Breast epithelium (tissue), 4 donors: ENCODE measurements around the gene TRAF3IP1. TPM values are rescaled to one million over a fixed set of nuclear protein-coding genes. Genes with fewer than 3 reads are reported as not detected.
"Not testable (repeated sequence)": the region's sequence is repeated elsewhere in the genome, so short reads cannot be mapped to it uniquely, and the experiment has no call there.

Source experiments
- DNase-seq, 2 donors: peaks; one replicate each; pipeline ENCODE4 v3.0.0-alpha.2; 2019; ENCODE audit warnings: low spot score in 2 of 2
- H3K27ac ChIP-seq, 2 donors: fragments of 200-600 bp; sonication (generic) in 1 of 2; one replicate each; pipeline ENCODE4 v1.5.1; 2016 to 2019; ENCODE audit warnings: mild to moderate bottlenecking in 1 of 2
- H3K27me3 ChIP-seq, 2 donors: fragments of 200-600 bp; sonication (generic) in 1 of 2; one replicate each; pipeline versions ENCODE4 v1.5.1 to v1.6.0; 2017 to 2019; ENCODE audit warnings: control low read depth in 1 of 2, mild to moderate bottlenecking in 1 of 2
- H3K36me3 ChIP-seq: fragments of 200-600 bp; one replicate; pipeline ENCODE4 v1.5.1; 2019
- H3K4me1 ChIP-seq, 2 donors: fragments of 200-600 bp; sonication (generic); one replicate each; pipeline ENCODE4 v1.5.1; 2016 to 2019; ENCODE audit warnings: control low read depth in 1 of 2
- H3K4me3 ChIP-seq, 3 donors: fragments of 200-600 bp; sonication (generic); 1 replicate in 2 of 3; 2 replicates in 1 of 3; pipeline ENCODE4 v1.5.1; 2016 to 2019; ENCODE audit warnings: mild to moderate bottlenecking in 3 of 3, moderate library complexity in 2 of 3
- H3K9me3 ChIP-seq, 2 donors: fragments of 200-600 bp; sonication (generic) in 1 of 2; one replicate each; pipeline ENCODE4 v1.5.1; 2016 to 2019; ENCODE audit warnings: control low read depth in 1 of 2
- POLR2A ChIP-seq: fragments of 450-650 bp; IDR thresholded peaks from one replicate; pipeline ENCODE4 v1.6.1; 2016; ENCODE audit warnings: antibody characterized with exemption, mild to moderate bottlenecking, moderate library complexity
- POLR2AphosphoS5 ChIP-seq, 3 donors: sonication (generic); formaldehyde crosslinking; IDR thresholded peaks; one replicate each; pipeline ENCODE4 v1.6.1; 2017; ENCODE audit warnings: antibody characterized with exemption in 3 of 3
- intact Hi-C: fragments of 100-400 bp; cut with DNase I; formaldehyde crosslinking; loops from one replicate; pipeline ENCODE4 v1.15.1; 2023; ENCODE audit warnings: low total_unique reads
- total RNA-seq, 3 donors: library from RNA; depleted of rRNA; stranded (reverse); fragments of >200 nt; gene quantifications; one replicate each; pipeline ENCODE4 v1.1.0, GENCODE V29; 2016
- TF ChIP-seq, protein P1 (sequence below), 3 donors: fragments of 450-650 bp; IDR thresholded peaks; one replicate each; pipeline ENCODE4 v1.5.1; 2016 to 2017; ENCODE audit warnings: antibody characterized with exemption in 3 of 3, mild to moderate bottlenecking in 3 of 3, moderate library complexity in 3 of 3

TRAF3IP1 gene, protein sequence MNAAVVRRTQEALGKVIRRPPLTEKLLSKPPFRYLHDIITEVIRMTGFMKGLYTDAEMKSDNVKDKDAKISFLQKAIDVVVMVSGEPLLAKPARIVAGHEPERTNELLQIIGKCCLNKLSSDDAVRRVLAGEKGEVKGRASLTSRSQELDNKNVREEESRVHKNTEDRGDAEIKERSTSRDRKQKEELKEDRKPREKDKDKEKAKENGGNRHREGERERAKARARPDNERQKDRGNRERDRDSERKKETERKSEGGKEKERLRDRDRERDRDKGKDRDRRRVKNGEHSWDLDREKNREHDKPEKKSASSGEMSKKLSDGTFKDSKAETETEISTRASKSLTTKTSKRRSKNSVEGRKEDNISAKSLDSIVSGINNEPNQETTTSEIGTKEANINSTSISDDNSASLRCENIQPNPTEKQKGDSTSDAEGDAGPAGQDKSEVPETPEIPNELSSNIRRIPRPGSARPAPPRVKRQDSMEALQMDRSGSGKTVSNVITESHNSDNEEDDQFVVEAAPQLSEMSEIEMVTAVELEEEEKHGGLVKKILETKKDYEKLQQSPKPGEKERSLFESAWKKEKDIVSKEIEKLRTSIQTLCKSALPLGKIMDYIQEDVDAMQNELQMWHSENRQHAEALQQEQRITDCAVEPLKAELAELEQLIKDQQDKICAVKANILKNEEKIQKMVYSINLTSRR
- total RNA-seq, result 10 to 100 TPM; 12.1 to 20.6 (median 15.7) TPM

DNA sequence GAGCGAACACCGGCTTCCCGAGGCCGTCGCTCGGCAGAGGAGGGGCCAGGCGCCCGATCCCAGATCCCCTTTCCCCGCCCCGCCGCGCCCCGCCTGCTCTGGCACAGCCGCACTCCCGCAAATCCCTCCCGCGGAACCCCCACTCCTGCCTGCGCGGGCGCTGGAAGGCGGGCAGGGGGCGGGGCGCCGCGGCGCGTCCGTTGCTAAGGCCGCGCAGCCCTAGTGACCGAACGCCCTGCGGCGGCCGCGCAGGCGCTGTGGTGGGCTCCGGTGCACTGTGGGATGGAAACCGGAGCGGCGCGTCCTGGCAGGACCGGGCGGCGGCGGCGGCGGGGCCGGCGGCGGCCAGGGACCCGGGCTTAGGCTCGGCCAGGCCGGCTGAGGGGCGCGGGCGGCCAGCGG lies at the start of gene TRAF3IP1:
TRAF3IP1 (plus strand) TSS at position 273 of the 402 bp plus-strand sequence. CDS start 145 bp downstream, outside the sequence.
- peak; percentile 90 to 95 for DNase-seq
- intact Hi-C loops, result loop anchor here (5.0 kb wide), 1 partner anchor 58 kb away; no protein-coding TSS in a partner anchor
- H3K27me3 ChIP-seq, result no peaks in the 10 kb centered on the region
- peak within 1 kb of the TSS; percentile 74 to 89 (median 82) for H3K4me3 ChIP-seq
- TF ChIP-seq, protein P1, sequence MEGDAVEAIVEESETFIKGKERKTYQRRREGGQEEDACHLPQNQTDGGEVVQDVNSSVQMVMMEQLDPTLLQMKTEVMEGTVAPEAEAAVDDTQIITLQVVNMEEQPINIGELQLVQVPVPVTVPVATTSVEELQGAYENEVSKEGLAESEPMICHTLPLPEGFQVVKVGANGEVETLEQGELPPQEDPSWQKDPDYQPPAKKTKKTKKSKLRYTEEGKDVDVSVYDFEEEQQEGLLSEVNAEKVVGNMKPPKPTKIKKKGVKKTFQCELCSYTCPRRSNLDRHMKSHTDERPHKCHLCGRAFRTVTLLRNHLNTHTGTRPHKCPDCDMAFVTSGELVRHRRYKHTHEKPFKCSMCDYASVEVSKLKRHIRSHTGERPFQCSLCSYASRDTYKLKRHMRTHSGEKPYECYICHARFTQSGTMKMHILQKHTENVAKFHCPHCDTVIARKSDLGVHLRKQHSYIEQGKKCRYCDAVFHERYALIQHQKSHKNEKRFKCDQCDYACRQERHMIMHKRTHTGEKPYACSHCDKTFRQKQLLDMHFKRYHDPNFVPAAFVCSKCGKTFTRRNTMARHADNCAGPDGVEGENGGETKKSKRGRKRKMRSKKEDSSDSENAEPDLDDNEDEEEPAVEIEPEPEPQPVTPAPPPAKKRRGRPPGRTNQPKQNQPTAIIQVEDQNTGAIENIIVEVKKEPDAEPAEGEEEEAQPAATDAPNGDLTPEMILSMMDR (IDR thresholded peaks at IDR 0.05), result no peak
- TF ChIP-seq POLR2AphosphoS5 (IDR thresholded peaks at IDR 0.05), result peak; percentile 16 to 64 (median 44)
- H3K27ac ChIP-seq, result peak within 1 kb of the TSS; percentile 78 to 87
- no peaks in the 10 kb centered on the region for H3K9me3 ChIP-seq
- H3K36me3 ChIP-seq, result no peaks in the 10 kb centered on the region
- H3K4me1 ChIP-seq, result peaks cover 6 to 10% of the 10 kb centered on the region in 2 donors

DNA sequence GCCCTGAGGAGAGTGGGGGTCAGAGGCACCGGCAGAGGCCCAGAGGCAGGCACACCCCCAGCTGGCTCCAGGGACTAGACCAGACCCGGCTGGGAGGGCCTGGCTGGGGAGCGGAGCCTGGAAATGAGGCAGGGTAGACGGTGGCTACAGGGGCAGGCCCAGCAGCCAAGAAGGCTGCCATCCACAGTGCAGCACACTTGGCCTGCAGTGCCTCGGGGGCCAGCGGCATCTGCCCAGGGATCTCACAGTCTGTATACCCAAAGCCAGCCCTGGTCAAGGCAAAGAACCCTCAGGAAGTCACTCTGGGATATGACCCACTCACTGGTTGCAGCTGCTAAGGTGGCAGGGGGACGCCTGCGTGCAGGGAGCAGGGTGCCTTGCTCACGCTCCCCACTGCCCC lies 49.7 kb upstream of the TRAF3IP1 start:
- H3K36me3 ChIP-seq, result no peaks in the 10 kb centered on the region
- TF ChIP-seq, protein P1 (IDR thresholded peaks at IDR 0.05), result no peak
- TF ChIP-seq POLR2AphosphoS5 (IDR thresholded peaks at IDR 0.05), result no peak
- no peak for TF ChIP-seq POLR2A
- no peaks in the 10 kb centered on the region for H3K4me1 ChIP-seq
- H3K4me3 ChIP-seq, result no peak overlapping the region
- no peaks in the 10 kb centered on the region for H3K27me3 ChIP-seq
- intact Hi-C loops, result no loop called here
- no peaks in the 10 kb centered on the region for H3K9me3 ChIP-seq
- H3K27ac ChIP-seq, result no peak overlapping the region
- DNase-seq, result no peak

DNA sequence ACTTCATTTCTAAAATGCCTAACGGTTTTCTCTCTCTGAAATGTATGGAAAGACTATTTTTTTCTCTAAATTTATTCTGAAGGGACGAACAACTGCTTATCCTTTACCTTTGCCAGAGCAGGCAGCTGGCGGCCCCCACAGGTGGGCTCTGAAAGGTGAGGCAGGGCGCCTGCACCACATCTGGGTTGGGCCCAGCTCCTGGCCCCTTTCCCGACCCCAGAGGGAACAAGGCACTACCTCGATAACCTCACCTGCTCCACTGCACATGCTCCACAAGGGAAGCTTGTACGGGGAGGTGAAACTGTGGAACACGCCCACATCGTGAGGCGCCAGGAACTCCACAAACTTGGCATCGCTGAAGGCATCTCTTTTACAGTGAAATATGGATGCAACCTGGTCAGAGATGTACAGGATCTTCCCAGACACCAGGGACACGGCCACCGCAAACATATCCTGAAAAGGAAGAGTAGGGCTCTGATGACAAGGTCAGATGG lies 49.2 kb upstream of the TRAF3IP1 start:
- no peak for DNase-seq
- Histone ChIP-seq H3K27ac (no peak overlapping the region), H3K4me3 (no peak overlapping the region), H3K9me3 (no peaks in the 10 kb centered on the region), H3K36me3 (peaks cover under 1% of the 10 kb centered on the region), H3K4me1 (no peaks in the 10 kb centered on the region), H3K27me3 (no peaks in the 10 kb centered on the region)
- TF ChIP-seq POLR2A, result no peak
- TF ChIP-seq, protein P1 (IDR thresholded peaks at IDR 0.05), result no peak
- TF ChIP-seq POLR2AphosphoS5 (IDR thresholded peaks at IDR 0.05), result no peak
- intact Hi-C loops, result no loop called here

DNA sequence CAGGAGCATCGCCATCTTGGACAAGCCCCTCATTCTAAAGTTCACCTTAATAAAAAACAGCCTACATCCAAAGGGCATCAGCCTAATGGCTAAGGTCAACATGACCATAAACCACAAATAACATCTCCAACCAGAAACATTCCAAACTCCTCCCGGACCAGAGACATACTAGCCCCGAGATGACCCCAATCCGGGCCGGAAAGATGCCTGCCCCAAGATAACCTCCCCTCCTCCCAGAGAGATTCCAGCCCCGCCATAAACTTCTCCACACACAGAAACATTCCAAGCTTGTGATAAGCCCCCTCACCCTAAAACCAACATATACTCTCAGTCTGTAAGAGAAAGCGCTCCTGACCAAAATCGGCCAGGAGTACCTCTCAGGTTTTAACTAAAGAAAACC lies 48.6 kb upstream of the TRAF3IP1 start:
- H3K36me3 ChIP-seq, DNase-seq, H3K4me1 ChIP-seq, intact Hi-C loops, H3K4me3 ChIP-seq, H3K27ac ChIP-seq, H3K9me3 ChIP-seq, H3K27me3 ChIP-seq: not testable (repeated sequence)

DNA sequence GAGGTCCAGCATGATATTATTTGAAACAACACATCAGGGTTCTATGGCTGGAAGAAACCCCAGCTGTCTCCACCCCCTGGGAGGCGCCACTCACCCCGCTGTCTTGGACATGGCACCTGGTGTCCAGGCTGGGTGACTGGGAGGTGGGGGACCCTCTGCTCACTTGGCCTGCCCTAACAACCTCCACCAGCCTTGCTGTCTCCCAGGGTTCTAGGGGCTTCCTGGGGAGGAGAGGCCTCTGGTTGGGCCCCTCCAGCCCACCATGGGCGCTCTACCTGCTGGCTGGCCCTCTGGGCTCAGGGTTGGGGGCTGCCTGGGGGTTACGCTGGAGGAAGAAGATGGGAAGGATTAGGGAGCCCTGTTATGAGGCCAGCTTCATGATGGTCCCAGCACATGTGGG lies 48.2 kb upstream of the TRAF3IP1 start:
- TF ChIP-seq POLR2AphosphoS5 (IDR thresholded peaks at IDR 0.05), result no peak
- TF ChIP-seq, protein P1 (IDR thresholded peaks at IDR 0.05), result no peak
- no peak for TF ChIP-seq POLR2A
- Histone ChIP-seq H3K4me3 (no peak overlapping the region), H3K4me1 (no peaks in the 10 kb centered on the region), H3K9me3 (no peaks in the 10 kb centered on the region), H3K27ac (no peak overlapping the region), H3K27me3 (no peaks in the 10 kb centered on the region), H3K36me3 (peaks cover 6% of the 10 kb centered on the region)
- no peak for DNase-seq
- intact Hi-C loops, result no loop called here

DNA sequence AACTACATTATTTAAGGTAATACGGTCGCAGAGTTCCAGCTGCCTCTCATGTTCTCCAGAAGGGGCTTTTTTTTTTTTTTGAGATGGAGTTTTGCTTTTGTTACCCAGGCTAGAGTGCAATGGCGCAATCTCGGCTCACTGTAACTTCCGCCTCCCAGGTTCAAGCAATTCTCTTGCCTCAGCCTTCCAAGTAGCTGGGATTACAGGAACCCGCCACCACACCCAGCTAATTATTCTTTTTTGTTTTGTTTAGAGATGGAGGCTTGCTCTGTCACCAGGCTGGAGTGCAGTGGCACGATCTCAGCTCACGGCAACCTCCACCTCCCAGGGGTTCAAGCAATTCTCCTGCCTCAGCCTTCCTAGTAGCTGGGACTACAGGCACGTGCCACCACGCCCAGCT lies 46.9 kb upstream of the TRAF3IP1 start:
- DNase-seq, H3K9me3 ChIP-seq, intact Hi-C loops, H3K27ac ChIP-seq, H3K27me3 ChIP-seq, H3K4me1 ChIP-seq, H3K36me3 ChIP-seq, H3K4me3 ChIP-seq: not testable (repeated sequence)
